Epidermal melanocyte (primary cell): Measurements from ENCODE around the gene UCN2.
"Not testable (repeated sequence)": the region's sequence is repeated elsewhere in the genome, so short reads cannot be mapped to it uniquely, and the experiment has no call there.

ENCODE experiments used
- DNase-seq: peaks from one replicate; pipeline ENCODE4 v3.0.0; 2011; ENCODE audit warnings: low spot score; ENCODE audit not compliant: insufficient read length

Gene UCN2

GRCh38 chr3:48562367-48563095 lies 1.1 kb downstream of the UCN2 start:
- no peak for DNase-seq

GRCh38 chr3:48561045-48561736 lies 2.4 kb downstream of the UCN2 start:
- DNase-seq = no peak

- no peak for DNase-seq
Measured at GRCh38 chr3:48560648-48561018, 2.9 kb downstream of the UCN2 start.

GRCh38 chr3:48558493-48559134 lies 5.0 kb downstream of the UCN2 start:
- no peak for DNase-seq

GRCh38 chr3:48556796-48557626 lies 6.6 kb downstream of the UCN2 start, which contains the start of gene PFKFB4:
Gene PFKFB4 (minus strand): TSS chr3:48556803. CDS start chr3:48556777, 26 bp downstream.
- peak; percentile 90 for DNase-seq

GRCh38 chr3:48555949-48556795 lies 7.4 kb downstream of the UCN2 start:
- DNase-seq = no peak

- no peak for DNase-seq
Measured at GRCh38 chr3:48555231-48555948, 8.2 kb downstream of the UCN2 start.

GRCh38 chr3:48553886-48554845 lies 9.4 kb downstream of the UCN2 start:
- DNase-seq = no peak

GRCh38 chr3:48553361-48553760 lies 10.2 kb downstream of the UCN2 start:
- DNase-seq = no peak

GRCh38 chr3:48552111-48552951 lies 11.2 kb downstream of the UCN2 start:
- no peak for DNase-seq

GRCh38 chr3:48551651-48552050 lies 11.9 kb downstream of the UCN2 start:
- not testable (repeated sequence) for DNase-seq

- peak; percentile 65 for DNase-seq
Measured at GRCh38 chr3:48548729-48549705, 14.6 kb downstream of the UCN2 start.

- no peak for DNase-seq
Measured at GRCh38 chr3:48548126-48548525, 15.5 kb downstream of the UCN2 start.

GRCh38 chr3:48546203-48546829 lies 17.3 kb downstream of the UCN2 start:
- no peak for DNase-seq

- DNase-seq = no peak
Measured at GRCh38 chr3:48544141-48544540, 19.4 kb downstream of the UCN2 start.

GRCh38 chr3:48543271-48543866 lies 20.2 kb downstream of the UCN2 start:
- DNase-seq = no peak
